GM18507 (cell line): ENCODE measurements around the gene VIPR2.
"Not testable (repeated sequence)": the region's sequence is repeated elsewhere in the genome, so short reads cannot be mapped to it uniquely, and the experiment has no call there.

Experiments used
- DNase-seq: peaks from one replicate; pipeline ENCODE4 v3.0.0; 2011; ENCODE audit warnings: low read depth; ENCODE audit not compliant: insufficient read length; ENCODE audit errors: extremely low spot score
- FAIRE-seq: peaks from 2 replicates; lab custom pipeline; 2011; peaks lifted over from hg19 to GRCh38; lab: Jason Lieb, UNC

Gene VIPR2

GRCh38 chr7:159141660-159142059, 3.0 kb downstream of the VIPR2 start:
- no peak for FAIRE-seq
- no peak for DNase-seq

GRCh38 chr7:159141167-159141566, 3.5 kb downstream of the VIPR2 start:
- DNase-seq (no peak), FAIRE-seq (no peak)

GRCh38 chr7:159140170-159140910, 4.3 kb downstream of the VIPR2 start:
- FAIRE-seq (no peak), DNase-seq (no peak)

DNA sequence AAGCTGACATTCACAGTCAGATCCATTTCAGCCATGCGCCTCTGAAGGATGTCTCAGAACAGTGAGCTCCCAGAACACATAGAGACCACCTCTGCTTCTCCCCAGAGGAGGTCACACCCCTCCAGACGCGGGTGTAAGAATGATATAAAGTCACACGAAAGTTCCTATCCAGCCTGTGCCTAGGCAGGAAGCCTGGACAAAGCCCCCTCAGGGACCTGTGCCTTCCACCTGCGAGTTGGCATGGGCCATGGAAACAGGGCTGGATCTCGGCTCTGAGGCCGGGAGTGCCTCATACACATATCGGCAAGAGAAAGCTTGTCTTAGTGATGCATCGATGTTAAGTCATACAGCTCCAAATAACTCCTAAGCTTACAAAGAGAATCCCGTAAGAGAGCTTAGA, 5.0 kb downstream of the VIPR2 start:
- no peak for FAIRE-seq

GRCh38 chr7:159139202-159139601, 5.5 kb downstream of the VIPR2 start:
- no peak for DNase-seq

More for the DNA sequence above, 5.0 kb downstream of the VIPR2 start:
- no peak for DNase-seq

GRCh38 chr7:159138508-159138907, 6.2 kb downstream of the VIPR2 start:
- no peak for DNase-seq
- FAIRE-seq = no peak

More at GRCh38 chr7:159139202-159139601, 5.5 kb downstream of the VIPR2 start:
- FAIRE-seq = no peak

DNA sequence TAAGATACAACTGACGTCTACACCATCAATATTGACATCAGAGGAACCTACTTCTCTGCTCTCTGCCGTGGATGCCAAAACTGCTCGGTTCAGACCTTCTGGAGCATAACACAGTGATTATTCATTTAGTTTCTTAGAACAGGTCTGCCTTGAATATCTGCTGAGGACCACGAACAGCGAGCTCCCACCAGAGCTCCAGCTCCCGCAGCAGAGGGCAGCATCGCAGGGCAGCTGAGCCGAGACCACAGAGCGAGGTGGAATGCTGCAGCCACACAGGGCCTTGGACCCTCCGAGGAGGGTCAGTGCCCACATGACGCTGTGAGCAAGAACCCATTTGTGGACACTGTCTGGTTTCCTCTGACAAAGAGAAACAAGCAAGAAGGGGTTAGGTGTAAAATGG, 6.8 kb downstream of the VIPR2 start:
- no peak for DNase-seq

GRCh38 chr7:159136846-159137245, 7.8 kb downstream of the VIPR2 start:
- FAIRE-seq (no peak), DNase-seq (no peak)

More for the DNA sequence above, 6.8 kb downstream of the VIPR2 start:
- no peak for FAIRE-seq

DNA sequence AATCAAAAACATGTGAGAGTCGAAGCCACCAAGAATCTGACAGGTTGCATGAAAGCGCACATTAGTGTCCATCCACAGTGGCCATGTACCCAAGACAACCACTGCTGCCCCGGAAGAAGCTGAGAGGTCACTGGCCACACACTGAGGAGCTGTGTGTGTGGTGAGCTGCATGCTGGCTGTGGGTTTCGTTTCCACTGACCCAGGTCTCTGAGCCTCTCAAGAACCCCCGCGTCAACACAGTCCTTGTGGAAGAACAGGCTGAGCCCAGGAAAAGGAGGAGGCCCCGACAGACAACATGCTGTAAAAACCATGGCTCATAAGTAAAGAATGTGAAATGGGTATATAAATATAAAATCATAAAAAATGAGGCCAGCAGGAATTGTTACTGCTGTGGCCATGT, 8.2 kb downstream of the VIPR2 start:
- DNase-seq = no peak

GRCh38 chr7:159136013-159136412, 8.7 kb downstream of the VIPR2 start:
- DNase-seq = no peak
- no peak for FAIRE-seq

More for the DNA sequence above, 8.2 kb downstream of the VIPR2 start:
- FAIRE-seq = no peak

DNA sequence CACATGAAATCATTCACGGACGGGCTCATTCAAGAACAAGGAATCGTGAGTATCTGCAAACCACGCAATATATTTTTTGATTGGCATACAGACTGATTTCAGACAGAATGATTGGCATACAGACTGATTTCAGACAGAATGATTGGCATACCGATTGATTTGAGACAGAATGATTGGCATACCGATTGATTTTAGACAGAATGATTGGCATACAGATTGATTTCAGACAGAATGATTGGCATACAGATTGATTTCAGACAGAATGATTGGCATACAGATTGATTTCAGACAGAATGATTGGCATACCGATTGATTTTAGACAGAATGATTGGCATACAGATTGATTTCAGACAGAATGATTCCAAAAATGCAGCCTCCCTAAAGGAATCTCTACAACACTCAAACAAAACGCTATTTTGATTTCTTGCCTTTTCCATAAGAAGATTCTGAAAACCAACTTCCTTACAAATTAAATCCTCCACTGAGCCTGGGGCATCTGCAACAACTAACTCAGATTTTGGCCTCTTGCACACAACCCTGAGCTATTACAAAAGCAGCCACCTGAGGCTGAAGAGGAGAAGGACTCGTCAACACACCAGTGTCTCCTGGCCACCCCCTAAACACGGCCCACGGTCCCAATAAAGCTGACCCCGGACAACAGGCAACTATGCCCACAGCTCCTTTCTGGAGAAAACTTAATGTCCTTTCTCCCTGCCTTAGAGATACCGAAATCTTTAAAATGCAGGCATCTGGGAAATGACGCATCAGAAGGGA, 11.8 kb downstream of the VIPR2 start:
- not testable (repeated sequence) for FAIRE-seq, DNase-seq

DNA sequence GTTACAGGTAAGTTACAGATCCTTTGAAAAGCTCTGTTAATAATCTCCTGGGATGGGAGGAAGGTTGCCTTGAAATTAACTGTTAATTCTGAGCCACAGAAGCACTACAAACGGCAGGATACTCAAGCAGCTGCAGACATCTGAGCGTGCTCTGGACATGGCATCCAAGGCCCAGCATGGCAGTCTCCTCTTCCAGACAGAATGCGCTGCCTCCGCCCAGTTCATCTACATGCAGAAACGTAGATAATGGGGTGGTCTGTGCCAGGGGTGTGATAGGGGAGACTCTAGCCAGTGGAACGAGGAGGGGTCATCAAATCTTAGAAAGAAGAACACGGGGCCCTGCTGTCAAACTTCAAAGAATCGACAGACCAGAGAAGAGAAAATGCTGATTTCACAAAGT, 13.8 kb downstream of the VIPR2 start:
- DNase-seq = no peak
- FAIRE-seq = no peak

GRCh38 chr7:159130199-159130775, 14.4 kb downstream of the VIPR2 start:
- DNase-seq = no peak
- FAIRE-seq = no peak

DNA sequence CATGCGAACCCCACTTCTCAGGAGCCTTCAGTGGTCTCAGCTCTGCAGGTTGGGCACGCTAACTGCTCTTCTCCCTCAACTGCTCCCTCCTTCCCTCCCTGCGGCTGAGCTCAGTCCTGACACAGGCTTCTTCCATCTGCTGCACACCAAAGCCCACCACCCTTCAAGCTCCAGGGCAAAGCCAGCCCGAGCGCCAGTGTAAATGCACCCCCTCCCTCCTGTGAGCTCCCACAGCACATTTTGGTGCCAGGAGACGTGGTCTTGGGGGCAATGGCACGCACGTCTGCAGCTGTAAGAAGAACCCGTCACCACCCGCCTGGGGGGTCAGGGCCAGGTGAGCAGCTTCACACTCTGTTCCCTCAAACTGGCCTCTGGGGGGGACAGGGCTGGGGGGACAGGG, 15.9 kb downstream of the VIPR2 start:
- FAIRE-seq = no peak
- DNase-seq = no peak

GRCh38 chr7:159127691-159128642, 16.7 kb downstream of the VIPR2 start:
- no peak for DNase-seq

GRCh38 chr7:159126311-159127260, 18.1 kb downstream of the VIPR2 start:
- FAIRE-seq = no peak
- no peak for DNase-seq

More at GRCh38 chr7:159127691-159128642, 16.7 kb downstream of the VIPR2 start:
- FAIRE-seq = no peak

GRCh38 chr7:159125955-159126270, 18.8 kb downstream of the VIPR2 start:
- FAIRE-seq = no peak

GRCh38 chr7:159125104-159125954, 19.3 kb downstream of the VIPR2 start:
- FAIRE-seq (no peak), DNase-seq (no peak)

More at GRCh38 chr7:159125955-159126270, 18.8 kb downstream of the VIPR2 start:
- DNase-seq = no peak
